Prostate gland (tissue), 2 donors: Measurements from ENCODE around the gene DSEL.

ENCODE experiments used
- POLR2A ChIP-seq: fragments of 450-650 bp; IDR thresholded peaks from one replicate; pipeline ENCODE4 v1.6.1; 2016; ENCODE audit warnings: antibody characterized with exemption, mild to moderate bottlenecking
- TF ChIP-seq, protein P1 (sequence below), 4 experiments: fragments of 200-600 bp in 2 of 4; fragments of 450-650 bp in 2 of 4; sonication (generic) in 2 of 4; IDR thresholded peaks; 1 replicate in 3 of 4; 2 replicates in 1 of 4; pipeline ENCODE4 v1.5.1; 2016 to 2019; ENCODE audit warnings: antibody characterized with exemption in 4 of 4, mild to moderate bottlenecking in 2 of 4, moderate library complexity in 2 of 4

DNA sequence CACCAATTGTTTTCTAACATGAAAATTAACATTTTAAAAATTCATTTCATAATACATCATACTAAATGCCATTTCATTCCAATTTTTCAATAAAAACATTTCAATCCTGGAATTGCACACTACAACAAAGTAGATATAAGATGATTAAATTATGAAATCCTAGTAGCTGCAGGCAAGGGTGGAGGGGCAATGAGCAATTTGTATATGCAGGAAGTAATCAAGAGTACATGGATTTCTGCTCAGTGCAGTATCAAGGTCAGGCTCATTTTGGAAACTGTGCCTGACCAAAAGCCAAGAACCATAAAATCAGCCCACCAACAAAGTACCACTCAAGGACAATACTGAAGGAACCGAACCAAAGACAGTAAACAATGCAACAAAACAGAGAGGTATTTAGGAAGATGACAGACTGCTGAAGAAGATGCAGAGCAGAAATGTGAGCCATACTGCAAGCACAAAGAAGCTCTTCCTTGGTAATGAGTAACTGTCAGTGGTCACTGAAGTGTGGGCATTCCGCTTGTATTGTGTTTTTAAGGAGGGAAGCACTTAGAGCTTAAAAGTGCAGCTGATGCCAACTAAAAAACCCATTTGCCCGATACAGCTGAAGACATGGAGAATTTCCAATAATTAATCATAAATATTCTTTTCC is 34.5 kb upstream of the DSEL start:
- TF ChIP-seq, protein P1, sequence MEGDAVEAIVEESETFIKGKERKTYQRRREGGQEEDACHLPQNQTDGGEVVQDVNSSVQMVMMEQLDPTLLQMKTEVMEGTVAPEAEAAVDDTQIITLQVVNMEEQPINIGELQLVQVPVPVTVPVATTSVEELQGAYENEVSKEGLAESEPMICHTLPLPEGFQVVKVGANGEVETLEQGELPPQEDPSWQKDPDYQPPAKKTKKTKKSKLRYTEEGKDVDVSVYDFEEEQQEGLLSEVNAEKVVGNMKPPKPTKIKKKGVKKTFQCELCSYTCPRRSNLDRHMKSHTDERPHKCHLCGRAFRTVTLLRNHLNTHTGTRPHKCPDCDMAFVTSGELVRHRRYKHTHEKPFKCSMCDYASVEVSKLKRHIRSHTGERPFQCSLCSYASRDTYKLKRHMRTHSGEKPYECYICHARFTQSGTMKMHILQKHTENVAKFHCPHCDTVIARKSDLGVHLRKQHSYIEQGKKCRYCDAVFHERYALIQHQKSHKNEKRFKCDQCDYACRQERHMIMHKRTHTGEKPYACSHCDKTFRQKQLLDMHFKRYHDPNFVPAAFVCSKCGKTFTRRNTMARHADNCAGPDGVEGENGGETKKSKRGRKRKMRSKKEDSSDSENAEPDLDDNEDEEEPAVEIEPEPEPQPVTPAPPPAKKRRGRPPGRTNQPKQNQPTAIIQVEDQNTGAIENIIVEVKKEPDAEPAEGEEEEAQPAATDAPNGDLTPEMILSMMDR (IDR thresholded peaks at IDR 0.05), result no peak
- TF ChIP-seq POLR2A, result no peak
